Pulmonary artery endothelial cell (primary cell): ENCODE results near the gene GTF2H2. TPM values are rescaled to one million over a fixed set of nuclear protein-coding genes. Genes with fewer than 3 reads are reported as not detected.
"Not testable (repeated sequence)": the region's sequence is repeated elsewhere in the genome, so short reads cannot be mapped to it uniquely, and the experiment has no call there.

Experiments
- DNase-seq: peaks from one replicate; pipeline ENCODE4 v3.0.0-alpha.2; 2011; ENCODE audit warnings: low read depth, low spot score
- total RNA-seq: library from RNA; depleted of rRNA; stranded (reverse); fragments of >200 nt; gene quantifications from 2 replicates; pipeline ENCODE4 v1.2.3, GENCODE V29; 2014

The GTF2H2 gene
- total RNA-seq = 13.1 and 15.0 TPM in 2 replicates

- DNase-seq = not testable (repeated sequence)
These were observed at the start of gene GTF2H2 for GRCh38 chr5:71067262-71067928. Gene GTF2H2, minus strand, starts transcription at chr5:71067676. Its CDS starts 4,913 bp downstream, at chr5:71062763.

GRCh38 chr5:71109730-71110275 lies 42.3 kb upstream of the GTF2H2 start:
- not testable (repeated sequence) for DNase-seq

- DNase-seq = not testable (repeated sequence)
These were observed 32.5 kb upstream of the GTF2H2 start for GRCh38 chr5:71099996-71100395.

GRCh38 chr5:71097930-71098203 lies 30.4 kb upstream of the GTF2H2 start:
- DNase-seq = not testable (repeated sequence)

GRCh38 chr5:71097173-71097929 lies 29.9 kb upstream of the GTF2H2 start:
- DNase-seq = not testable (repeated sequence)

GRCh38 chr5:71089773-71090172 lies 22.3 kb upstream of the GTF2H2 start:
- DNase-seq = not testable (repeated sequence)

GRCh38 chr5:71088754-71089153 lies 21.3 kb upstream of the GTF2H2 start:
- not testable (repeated sequence) for DNase-seq

GRCh38 chr5:71086145-71086544 lies 18.7 kb upstream of the GTF2H2 start:
- not testable (repeated sequence) for DNase-seq

GRCh38 chr5:71084280-71085063 lies 17.0 kb upstream of the GTF2H2 start:
- not testable (repeated sequence) for DNase-seq

- not testable (repeated sequence) for DNase-seq
These were observed 15.4 kb upstream of the GTF2H2 start for GRCh38 chr5:71082898-71083297.

- not testable (repeated sequence) for DNase-seq
These were observed 14.9 kb upstream of the GTF2H2 start for GRCh38 chr5:71082340-71082739.

- DNase-seq = not testable (repeated sequence)
These were observed 6.2 kb downstream of the GTF2H2 start for GRCh38 chr5:71061322-71061721.

GRCh38 chr5:71059426-71059825 lies 8.1 kb downstream of the GTF2H2 start:
- DNase-seq = not testable (repeated sequence)

- DNase-seq = not testable (repeated sequence)
These were observed 22.7 kb downstream of the GTF2H2 start for GRCh38 chr5:71044808-71045207.

GRCh38 chr5:71044128-71044527 lies 23.3 kb downstream of the GTF2H2 start:
- not testable (repeated sequence) for DNase-seq

GRCh38 chr5:71031046-71031776 lies 36.3 kb downstream of the GTF2H2 start:
- DNase-seq = not testable (repeated sequence)

GRCh38 chr5:71025289-71025953 lies 42.1 kb downstream of the GTF2H2 start, which contains the start of gene NAIP:
Gene NAIP, minus strand, starts transcription at chr5:71025339. Its CDS starts 12,424 bp downstream, at chr5:71012915.
- DNase-seq = not testable (repeated sequence)

GRCh38 chr5:71020643-71021042 lies 46.8 kb downstream of the GTF2H2 start:
- not testable (repeated sequence) for DNase-seq

GRCh38 chr5:71018376-71019005 lies 49.0 kb downstream of the GTF2H2 start:
- DNase-seq = not testable (repeated sequence)

- no peak for DNase-seq
These were observed 53.3 kb downstream of the GTF2H2 start for GRCh38 chr5:71014176-71014575.
